Testis (tissue), 2 donors: Measurements from ENCODE around the gene FER1L5.

ENCODE experiments used
- POLR2A ChIP-seq: fragments of 450-650 bp; IDR thresholded peaks from one replicate; pipeline ENCODE4 v1.6.1; 2017; ENCODE audit warnings: antibody characterized with exemption, mild to moderate bottlenecking, moderate library complexity
- TF ChIP-seq, protein P1 (sequence below), 3 experiments: fragments of 450-650 bp in 2 of 3; fragments of 200-600 bp in 1 of 3; sonication (generic) in 1 of 3; IDR thresholded peaks; one replicate each; pipeline ENCODE4 v1.5.1; 2016 to 2019; ENCODE audit warnings: antibody characterized with exemption in 3 of 3, mild to moderate bottlenecking in 2 of 3, moderate library complexity in 1 of 3

DNA sequence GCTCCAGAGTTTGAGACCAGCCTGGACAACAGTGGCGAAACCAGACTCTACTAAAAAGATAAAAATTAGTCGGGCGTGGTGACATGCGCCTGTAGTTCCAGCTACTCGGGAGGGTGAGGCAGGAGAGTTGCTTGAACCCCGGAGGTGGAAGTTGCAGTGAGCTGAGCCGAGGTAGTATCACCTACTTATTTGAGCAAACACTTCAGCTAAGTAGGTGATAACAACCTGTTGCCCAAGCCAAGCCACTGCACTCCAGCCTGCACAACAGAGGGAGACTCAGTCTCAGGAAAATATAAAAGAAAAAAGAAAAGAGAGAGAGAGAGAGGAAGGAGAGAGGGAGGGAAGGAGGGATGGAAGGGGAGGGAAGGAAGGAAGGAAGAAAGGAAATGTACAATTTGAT lies 21.3 kb downstream of the FER1L5 start:
- TF ChIP-seq, protein P1, sequence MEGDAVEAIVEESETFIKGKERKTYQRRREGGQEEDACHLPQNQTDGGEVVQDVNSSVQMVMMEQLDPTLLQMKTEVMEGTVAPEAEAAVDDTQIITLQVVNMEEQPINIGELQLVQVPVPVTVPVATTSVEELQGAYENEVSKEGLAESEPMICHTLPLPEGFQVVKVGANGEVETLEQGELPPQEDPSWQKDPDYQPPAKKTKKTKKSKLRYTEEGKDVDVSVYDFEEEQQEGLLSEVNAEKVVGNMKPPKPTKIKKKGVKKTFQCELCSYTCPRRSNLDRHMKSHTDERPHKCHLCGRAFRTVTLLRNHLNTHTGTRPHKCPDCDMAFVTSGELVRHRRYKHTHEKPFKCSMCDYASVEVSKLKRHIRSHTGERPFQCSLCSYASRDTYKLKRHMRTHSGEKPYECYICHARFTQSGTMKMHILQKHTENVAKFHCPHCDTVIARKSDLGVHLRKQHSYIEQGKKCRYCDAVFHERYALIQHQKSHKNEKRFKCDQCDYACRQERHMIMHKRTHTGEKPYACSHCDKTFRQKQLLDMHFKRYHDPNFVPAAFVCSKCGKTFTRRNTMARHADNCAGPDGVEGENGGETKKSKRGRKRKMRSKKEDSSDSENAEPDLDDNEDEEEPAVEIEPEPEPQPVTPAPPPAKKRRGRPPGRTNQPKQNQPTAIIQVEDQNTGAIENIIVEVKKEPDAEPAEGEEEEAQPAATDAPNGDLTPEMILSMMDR (IDR thresholded peaks at IDR 0.05), result no peak
- TF ChIP-seq POLR2A, result no peak
